ENCODE measurements around the gene GRK7. TPM values are rescaled to one million over a fixed set of nuclear protein-coding genes. Genes with fewer than 3 reads are reported as not detected.

The GRK7 gene
- total and polyA plus RNA-seq, 2 of the 4 experiments (the other 2 are of a cell fraction), result not detected

DNA sequence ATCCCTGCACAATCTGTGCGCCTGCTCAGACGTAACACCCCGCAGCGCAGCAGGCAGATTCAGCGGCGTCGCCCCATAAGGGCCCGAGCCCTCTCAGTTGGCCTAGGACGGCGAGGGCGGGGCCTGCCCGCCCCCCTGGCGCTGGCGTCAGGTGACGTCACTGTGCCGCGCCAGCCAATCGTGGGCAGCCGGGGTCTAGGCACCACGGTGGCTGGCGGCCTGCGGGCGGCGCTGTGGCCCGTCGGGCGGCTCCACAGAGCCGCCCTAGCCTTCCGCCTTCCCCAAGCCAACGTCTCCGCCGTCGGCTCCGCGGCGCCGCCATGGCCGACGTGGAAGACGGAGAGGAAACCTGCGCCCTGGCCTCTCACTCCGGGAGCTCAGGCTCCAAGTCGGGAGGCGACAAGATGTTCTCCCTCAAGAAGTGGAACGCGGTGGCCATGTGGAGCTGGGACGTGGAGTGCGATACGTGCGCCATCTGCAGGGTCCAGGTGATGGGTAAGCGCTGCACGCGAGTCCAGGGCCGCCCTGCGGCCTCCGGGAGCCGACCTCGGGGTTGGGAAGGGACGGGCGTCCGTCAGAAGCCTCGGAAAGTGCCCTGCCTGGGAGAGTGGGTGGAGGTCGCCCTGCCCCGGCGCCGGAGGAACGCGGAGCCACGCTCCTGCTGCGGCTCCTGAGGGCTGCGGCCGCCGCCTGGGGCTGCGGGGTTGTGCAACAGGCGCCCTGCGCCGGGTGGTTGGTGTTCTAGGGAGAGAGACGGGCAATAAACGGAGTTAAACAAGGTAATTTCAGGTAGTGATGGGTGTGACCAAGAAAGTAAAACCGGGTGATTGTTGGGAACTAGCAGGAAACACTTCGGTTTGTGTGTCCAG, 25.0 kb upstream of the GRK7 start, which contains the start of gene RNF7:
Gene RNF7, plus strand, starts transcription at position 277 of the 869 bp plus-strand sequence. Its CDS starts 44 bp downstream, at position 321.
- intact Hi-C loops (cut with micrococcal nuclease) (loop anchor here (1.0 to 10.0 kb wide), 8 partner anchors 51 to 273 kb away; no protein-coding TSS in a partner anchor), in situ Hi-C loops (cut with MboI; ENCODE audit: low sequenced_read_pairs) (no loop called here), dilution Hi-C loops (cut with HindIII; ENCODE audit: low sequenced_read_pairs, unreplicated experiment) (no loop called here)
- peaks cover 2% of the 10 kb centered on the region; the same call in 1 of the 2 replicates for H3K36me3 ChIP-seq (ENCODE audit: control insufficient read depth, insufficient read depth, low read length)
- peak within 1 kb of the TSS; percentile 100 for H2AFZ ChIP-seq (replicated peaks; ENCODE audit: low read length, poor library complexity)
- POLR2A ChIA-PET (ENCODE audit: unreplicated experiment), result no interaction called here
- 1% methylated on average over 36 of the region's 81 CpGs; no CpG with 5 or more reads in 1 of the 2 experiments for WGBS, 2 experiments (ENCODE audit: extremely low coverage in 2 of 2, insufficient read length in 1 of 2)
- peak within 1 kb of the TSS; percentile 67; the same call in 1 of the 2 replicates for H2BK20ac ChIP-seq (ENCODE audit: low read depth, low read length)
- H2BK5ac ChIP-seq (ENCODE audit: low read depth, low read length, poor library complexity, severe bottlenecking), result peak within 1 kb of the TSS; percentile 94
- peak within 1 kb of the TSS; percentile 99 for H3K14ac ChIP-seq (replicated peaks; ENCODE audit: low read depth, low read length)
- peak within 1 kb of the TSS; percentile 96 for H2AK9ac ChIP-seq (replicated peaks; ENCODE audit: low read depth, low read length, poor library complexity)
- H4K91ac ChIP-seq (ENCODE audit: insufficient read depth, low read depth, low read length), result peak within 1 kb of the TSS; percentile 82
- peak within 1 kb of the TSS; percentile 86 for H3K4me3 ChIP-seq (ENCODE audit: insufficient read depth, low read depth, low read length)
- peak within 1 kb of the TSS; percentile 87 for H3K4me2 ChIP-seq (ENCODE audit: low read depth, low read length)
- peak within 1 kb of the TSS; percentile 95 for H3K9ac ChIP-seq (ENCODE audit: low read depth, low read length)
- peak within 1 kb of the TSS; percentile 97 for H3K27ac ChIP-seq (ENCODE audit: insufficient read depth, low read length)
- H2AK5ac ChIP-seq (ENCODE audit: low read depth, low read length), result peak within 1 kb of the TSS; percentile 97
- H4K8ac ChIP-seq (ENCODE audit: low read depth in 2 of 2, low read length in 2 of 2), result peak within 1 kb of the TSS; percentile 88 to 100
- peaks cover 0 to 22% of the 10 kb centered on the region in 2 experiments; a peak in 3 of 4 replicates for H3K79me1 ChIP-seq (ENCODE audit: low read depth in 1 of 2, low read length in 2 of 2)
- H3K9me1 ChIP-seq (ENCODE audit: insufficient read depth, low read length), result peaks cover 7% of the 10 kb centered on the region; the same call in 1 of the 2 replicates
- H3K56ac ChIP-seq (ENCODE audit: extremely low read depth, insufficient read depth, low read length), result peak within 1 kb of the TSS; percentile 97
- H2BK120ac ChIP-seq (ENCODE audit: low read depth, low read length), result peak within 1 kb of the TSS; percentile 86
- H3K18ac ChIP-seq (ENCODE audit: low read depth, low read length), result peak within 1 kb of the TSS; percentile 94
- ATAC-seq (ENCODE audit: low read depth), result peak; percentile 96
- H4K20me1 ChIP-seq (ENCODE audit: insufficient read depth, low read length), result peaks cover 23% of the 10 kb centered on the region
- CTCF ChIA-PET, result interaction anchor here (0.6 to 0.8 kb wide), 5 partner anchors 27 to 256 kb away, joined by 3 read pairs; no protein-coding TSS in a partner anchor
- H3K4me1 ChIP-seq (ENCODE audit: control insufficient read depth, insufficient read depth, low read length), result peaks cover 9% of the 10 kb centered on the region
- BruUV-seq (replicated peaks), result no TSS peak
- peak within 1 kb of the TSS; percentile 73; the same call in 2 of the 3 replicates for H2BK15ac ChIP-seq (ENCODE audit: low read depth, low read length)
- peak within 1 kb of the TSS; percentile 97 for H3K23ac ChIP-seq (ENCODE audit: low read depth, low read length)
- DNase-seq, result peak; percentile 93
- peak within 1 kb of the TSS; percentile 98 for H4K5ac ChIP-seq (ENCODE audit: low read depth, low read length)
- peak within 1 kb of the TSS; percentile 98 for H3K4ac ChIP-seq (ENCODE audit: low read depth, low read length)
- no peaks in the 10 kb centered on the region for H3K9me3 ChIP-seq (ENCODE audit: control insufficient read depth, insufficient read depth, low read length)
- H3K27me3 ChIP-seq (ENCODE audit: control insufficient read depth, insufficient read depth, low read length), result no peaks in the 10 kb centered on the region
- peak; percentile 73 for TF ChIP-seq RAD21 (IDR thresholded peaks at IDR 0.05; ENCODE audit: low read length)
- TF ChIP-seq MAFK (IDR thresholded peaks at IDR 0.05; ENCODE audit: low read depth, low read length), result 0 out of 2 replicates have a peak, but pooled peaks have one; percentile 1
- TF ChIP-seq, protein P1, sequence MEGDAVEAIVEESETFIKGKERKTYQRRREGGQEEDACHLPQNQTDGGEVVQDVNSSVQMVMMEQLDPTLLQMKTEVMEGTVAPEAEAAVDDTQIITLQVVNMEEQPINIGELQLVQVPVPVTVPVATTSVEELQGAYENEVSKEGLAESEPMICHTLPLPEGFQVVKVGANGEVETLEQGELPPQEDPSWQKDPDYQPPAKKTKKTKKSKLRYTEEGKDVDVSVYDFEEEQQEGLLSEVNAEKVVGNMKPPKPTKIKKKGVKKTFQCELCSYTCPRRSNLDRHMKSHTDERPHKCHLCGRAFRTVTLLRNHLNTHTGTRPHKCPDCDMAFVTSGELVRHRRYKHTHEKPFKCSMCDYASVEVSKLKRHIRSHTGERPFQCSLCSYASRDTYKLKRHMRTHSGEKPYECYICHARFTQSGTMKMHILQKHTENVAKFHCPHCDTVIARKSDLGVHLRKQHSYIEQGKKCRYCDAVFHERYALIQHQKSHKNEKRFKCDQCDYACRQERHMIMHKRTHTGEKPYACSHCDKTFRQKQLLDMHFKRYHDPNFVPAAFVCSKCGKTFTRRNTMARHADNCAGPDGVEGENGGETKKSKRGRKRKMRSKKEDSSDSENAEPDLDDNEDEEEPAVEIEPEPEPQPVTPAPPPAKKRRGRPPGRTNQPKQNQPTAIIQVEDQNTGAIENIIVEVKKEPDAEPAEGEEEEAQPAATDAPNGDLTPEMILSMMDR (conservative IDR thresholded peaks at IDR 0.05; ENCODE audit: low read depth, low read length), result peak; percentile 98
- no peak for TF ChIP-seq CHD1 (IDR thresholded peaks at IDR 0.05; ENCODE audit: low read depth, low read length)
- TF ChIP-seq NFE2L2 (IDR thresholded peaks at IDR 0.05; ENCODE audit: low read depth, low read length), result no peak
- TF ChIP-seq RCOR1 (IDR thresholded peaks at IDR 0.05; ENCODE audit: insufficient replicate concordance, low read length), result no peak
- TF ChIP-seq FOS (IDR thresholded peaks at IDR 0.05; ENCODE audit: low read depth, low read length), result peak; percentile 16; the same call in 1 of the 2 replicates
- peak; percentile 90 for TF ChIP-seq CEBPB (IDR thresholded peaks at IDR 0.05; ENCODE audit: low read depth, low read length)
- TF ChIP-seq, protein P2, sequence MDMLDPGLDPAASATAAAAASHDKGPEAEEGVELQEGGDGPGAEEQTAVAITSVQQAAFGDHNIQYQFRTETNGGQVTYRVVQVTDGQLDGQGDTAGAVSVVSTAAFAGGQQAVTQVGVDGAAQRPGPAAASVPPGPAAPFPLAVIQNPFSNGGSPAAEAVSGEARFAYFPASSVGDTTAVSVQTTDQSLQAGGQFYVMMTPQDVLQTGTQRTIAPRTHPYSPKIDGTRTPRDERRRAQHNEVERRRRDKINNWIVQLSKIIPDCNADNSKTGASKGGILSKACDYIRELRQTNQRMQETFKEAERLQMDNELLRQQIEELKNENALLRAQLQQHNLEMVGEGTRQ (IDR thresholded peaks at IDR 0.05; ENCODE audit: low read depth, low read length), result 0 out of 2 replicates have a peak, but pooled peaks have one; percentile 33
- TF ChIP-seq SMC3 (IDR thresholded peaks at IDR 0.05; ENCODE audit: low read depth, low read length), result peak; percentile 46
- peak; percentile 51; the same call in 1 of the 2 replicates for TF ChIP-seq MXI1 (IDR thresholded peaks at IDR 0.05; ENCODE audit: borderline replicate concordance, low read depth, low read length)
- TF ChIP-seq, protein P3, sequence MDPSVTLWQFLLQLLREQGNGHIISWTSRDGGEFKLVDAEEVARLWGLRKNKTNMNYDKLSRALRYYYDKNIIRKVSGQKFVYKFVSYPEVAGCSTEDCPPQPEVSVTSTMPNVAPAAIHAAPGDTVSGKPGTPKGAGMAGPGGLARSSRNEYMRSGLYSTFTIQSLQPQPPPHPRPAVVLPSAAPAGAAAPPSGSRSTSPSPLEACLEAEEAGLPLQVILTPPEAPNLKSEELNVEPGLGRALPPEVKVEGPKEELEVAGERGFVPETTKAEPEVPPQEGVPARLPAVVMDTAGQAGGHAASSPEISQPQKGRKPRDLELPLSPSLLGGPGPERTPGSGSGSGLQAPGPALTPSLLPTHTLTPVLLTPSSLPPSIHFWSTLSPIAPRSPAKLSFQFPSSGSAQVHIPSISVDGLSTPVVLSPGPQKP (IDR thresholded peaks at IDR 0.05; ENCODE audit: borderline replicate concordance, low read depth, low read length), result no peak

Data from IMR-90 (cell line).